Hepatic stellate cell (primary cell): ENCODE measurements around the gene SRXN1.

Experiments used
- DNase-seq: peaks from one replicate; pipeline ENCODE4 v3.0.0; 2011; ENCODE audit warnings: low spot score

SRXN1 gene

GRCh38 chr20:605237-605636 lies 47.8 kb downstream of the SRXN1 start:
- DNase-seq, result no peak

- DNase-seq, result no peak
Measured at GRCh38 chr20:603116-603640, 49.8 kb downstream of the SRXN1 start.

GRCh38 chr20:602111-602970 lies 50.7 kb downstream of the SRXN1 start:
- DNase-seq, result no peak

- no peak for DNase-seq
Measured at GRCh38 chr20:600736-601135, 52.3 kb downstream of the SRXN1 start.

- no peak for DNase-seq
Measured at GRCh38 chr20:600141-600540, 52.9 kb downstream of the SRXN1 start.

GRCh38 chr20:598133-598850 lies 54.7 kb downstream of the SRXN1 start:
- DNase-seq, result no peak

GRCh38 chr20:597560-597959 lies 55.4 kb downstream of the SRXN1 start:
- DNase-seq, result no peak
